ENCODE data around the gene PTPN5.
"Not testable (repeated sequence)": the region's sequence is repeated elsewhere in the genome, so short reads cannot be mapped to it uniquely, and the experiment has no call there.

Gene PTPN5

DNA sequence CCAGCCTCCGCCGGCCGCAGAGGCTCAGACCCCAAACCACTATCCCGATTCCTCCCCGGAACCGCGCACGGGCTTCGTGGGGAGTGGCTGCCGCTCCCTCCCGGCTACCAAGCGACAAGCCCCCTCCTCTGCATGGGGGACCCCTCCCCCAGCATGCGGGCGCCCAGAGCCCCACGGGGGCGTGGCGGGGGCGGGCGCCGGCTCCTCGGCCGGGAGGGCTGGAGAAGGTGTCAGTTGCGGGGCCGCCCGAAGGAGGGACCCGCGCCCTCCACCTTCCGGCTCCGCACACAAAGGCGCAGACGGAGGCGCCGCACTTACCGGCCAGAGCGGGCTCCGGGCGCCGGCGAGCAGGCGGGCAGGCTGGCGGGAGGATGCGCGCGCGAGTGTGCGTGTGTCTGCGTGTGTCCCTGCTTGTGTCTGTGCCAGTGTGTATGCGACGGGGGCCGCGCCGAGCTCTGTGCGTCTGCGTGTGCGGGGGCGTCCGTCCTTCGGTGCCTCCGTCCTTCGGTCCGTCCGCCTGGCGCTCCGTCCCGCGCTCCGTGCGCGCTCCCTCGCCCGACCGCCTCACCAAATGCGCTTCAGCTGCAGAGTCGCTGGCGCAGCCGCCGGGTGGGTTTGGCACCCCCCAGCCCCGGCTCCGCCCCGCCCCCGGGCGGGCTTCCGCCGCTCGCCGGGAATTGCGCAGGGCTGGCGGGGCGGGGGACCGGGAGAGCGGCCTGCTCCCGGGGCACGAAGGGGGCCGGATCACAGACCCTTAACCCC is at the start of gene PTPN5:
Gene PTPN5, minus strand, starts transcription at position 592 of the 762 bp plus-strand sequence. CDS start 19,840 bp downstream, outside the sequence.
- TF ChIP-seq, protein P1, sequence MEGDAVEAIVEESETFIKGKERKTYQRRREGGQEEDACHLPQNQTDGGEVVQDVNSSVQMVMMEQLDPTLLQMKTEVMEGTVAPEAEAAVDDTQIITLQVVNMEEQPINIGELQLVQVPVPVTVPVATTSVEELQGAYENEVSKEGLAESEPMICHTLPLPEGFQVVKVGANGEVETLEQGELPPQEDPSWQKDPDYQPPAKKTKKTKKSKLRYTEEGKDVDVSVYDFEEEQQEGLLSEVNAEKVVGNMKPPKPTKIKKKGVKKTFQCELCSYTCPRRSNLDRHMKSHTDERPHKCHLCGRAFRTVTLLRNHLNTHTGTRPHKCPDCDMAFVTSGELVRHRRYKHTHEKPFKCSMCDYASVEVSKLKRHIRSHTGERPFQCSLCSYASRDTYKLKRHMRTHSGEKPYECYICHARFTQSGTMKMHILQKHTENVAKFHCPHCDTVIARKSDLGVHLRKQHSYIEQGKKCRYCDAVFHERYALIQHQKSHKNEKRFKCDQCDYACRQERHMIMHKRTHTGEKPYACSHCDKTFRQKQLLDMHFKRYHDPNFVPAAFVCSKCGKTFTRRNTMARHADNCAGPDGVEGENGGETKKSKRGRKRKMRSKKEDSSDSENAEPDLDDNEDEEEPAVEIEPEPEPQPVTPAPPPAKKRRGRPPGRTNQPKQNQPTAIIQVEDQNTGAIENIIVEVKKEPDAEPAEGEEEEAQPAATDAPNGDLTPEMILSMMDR (IDR thresholded peaks at IDR 0.05; ENCODE audit: unreplicated experiment in 3 of 3) = no peak
- peak within 1 kb of the TSS; percentile 81 for H3K4me3 Mint-ChIP-seq

DNA sequence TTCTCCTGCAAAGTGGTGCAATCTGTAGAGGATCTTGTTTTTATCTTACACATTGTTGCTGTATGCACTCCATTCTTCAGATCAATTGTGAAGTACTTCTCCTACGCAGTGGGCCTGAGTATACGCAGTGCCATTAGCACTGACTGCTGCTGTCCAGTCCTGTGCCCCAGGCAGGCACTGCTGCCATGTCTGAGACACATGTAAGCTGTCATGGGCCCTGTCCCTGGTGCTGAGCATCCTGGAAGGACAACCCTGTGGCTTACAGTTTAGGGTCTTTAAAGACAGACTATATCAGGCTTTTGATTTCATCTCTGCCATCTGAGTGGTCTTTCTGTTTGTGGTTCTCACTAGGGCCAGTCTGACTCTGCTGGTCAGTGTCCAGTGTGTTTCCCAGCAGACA is 44.8 kb upstream of the PTPN5 start:
- Mint-ChIP-seq H3K27ac (no peak overlapping the region), H3K4me1 (no peaks in the 10 kb centered on the region), H3K4me3 (no peak overlapping the region), H3K36me3 (ENCODE audit: low read depth) (no peaks in the 10 kb centered on the region), H3K9me3 (peaks cover 3% of the 10 kb centered on the region), H3K27me3 (ENCODE audit: low read depth) (peaks cover 5% of the 10 kb centered on the region)
- TF ChIP-seq, protein P1 (IDR thresholded peaks at IDR 0.05; ENCODE audit: unreplicated experiment in 3 of 3) = no peak

More for the DNA sequence above, at the start of gene PTPN5:
- H3K27me3 Mint-ChIP-seq (ENCODE audit: low read depth) = peaks cover 84% of the 10 kb centered on the region
- no peak within 1 kb of the TSS for H3K27ac Mint-ChIP-seq
- H3K9me3 Mint-ChIP-seq = no peaks in the 10 kb centered on the region
- H3K4me1 Mint-ChIP-seq = no peaks in the 10 kb centered on the region
- no peaks in the 10 kb centered on the region for H3K36me3 Mint-ChIP-seq (ENCODE audit: low read depth)

DNA sequence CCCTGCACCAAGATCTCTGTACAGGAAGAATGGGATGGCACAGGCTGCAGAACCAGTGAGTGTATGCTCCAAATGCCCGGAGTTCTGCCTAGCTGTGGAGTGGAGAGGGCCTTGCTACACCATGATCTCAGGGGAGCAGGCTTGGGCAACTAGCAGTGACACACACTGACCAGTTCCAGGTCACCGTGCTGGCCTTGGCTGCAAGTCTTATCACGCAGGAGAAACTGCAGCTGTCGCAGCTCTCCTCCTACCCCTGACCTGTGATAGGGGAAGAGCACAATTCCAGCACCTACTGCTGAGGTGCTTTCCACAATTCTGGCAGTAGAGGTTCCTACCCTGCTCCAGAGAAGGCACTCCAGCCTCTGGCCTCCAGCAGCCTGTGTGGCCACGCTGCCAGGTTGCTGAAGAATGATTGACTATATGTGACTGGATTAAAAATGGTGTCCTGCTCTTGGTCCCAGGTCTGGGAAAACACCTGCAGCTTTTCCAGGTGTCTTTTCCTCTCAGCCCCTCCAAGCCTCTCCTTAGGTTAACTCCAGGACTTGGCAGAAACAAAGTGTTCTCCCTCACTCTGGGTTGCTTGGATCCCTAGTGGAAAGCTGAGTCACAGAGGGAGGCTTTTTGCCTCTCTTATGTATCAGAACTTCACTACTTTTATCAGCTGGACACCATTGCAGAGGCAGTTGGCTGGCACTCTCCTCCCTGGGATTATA is 43.3 kb upstream of the PTPN5 start:
- peaks cover 11% of the 10 kb centered on the region for H3K9me3 Mint-ChIP-seq
- H3K4me3 Mint-ChIP-seq = no peak overlapping the region
- no peaks in the 10 kb centered on the region for H3K36me3 Mint-ChIP-seq (ENCODE audit: low read depth)
- no peaks in the 10 kb centered on the region for H3K4me1 Mint-ChIP-seq
- H3K27ac Mint-ChIP-seq = no peak overlapping the region
- TF ChIP-seq, protein P1 (IDR thresholded peaks at IDR 0.05; ENCODE audit: unreplicated experiment in 3 of 3) = no peak
- peaks cover 12% of the 10 kb centered on the region for H3K27me3 Mint-ChIP-seq (ENCODE audit: low read depth)

DNA sequence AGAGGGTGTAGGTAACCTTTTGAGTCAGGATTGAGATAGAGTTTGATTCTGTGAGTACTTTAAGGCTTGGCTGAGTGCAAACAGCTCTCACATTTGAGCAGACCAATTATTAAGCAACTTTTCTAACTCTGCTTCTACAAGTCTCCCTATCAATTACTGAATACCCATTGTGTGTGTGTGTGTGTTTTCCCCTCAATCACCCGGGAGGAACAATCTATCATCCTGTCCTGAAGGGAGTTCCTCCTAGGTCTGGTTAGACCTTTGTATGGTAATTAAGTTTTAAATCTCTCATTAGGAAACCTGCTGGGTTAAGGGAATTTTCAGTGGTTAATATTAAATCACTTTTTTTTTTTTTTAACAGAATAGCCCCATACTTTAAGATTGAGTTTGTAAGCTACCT is 28.6 kb upstream of the PTPN5 start:
- H3K4me1 Mint-ChIP-seq; H3K4me3 Mint-ChIP-seq; H3K36me3 Mint-ChIP-seq (ENCODE audit: low read depth); H3K9me3 Mint-ChIP-seq: not testable (repeated sequence)
- Mint-ChIP-seq H3K27me3 (ENCODE audit: low read depth) (peaks cover 14% of the 10 kb centered on the region), H3K27ac (peak overlapping the region in 1 of 3 experiments; percentile 21)

DNA sequence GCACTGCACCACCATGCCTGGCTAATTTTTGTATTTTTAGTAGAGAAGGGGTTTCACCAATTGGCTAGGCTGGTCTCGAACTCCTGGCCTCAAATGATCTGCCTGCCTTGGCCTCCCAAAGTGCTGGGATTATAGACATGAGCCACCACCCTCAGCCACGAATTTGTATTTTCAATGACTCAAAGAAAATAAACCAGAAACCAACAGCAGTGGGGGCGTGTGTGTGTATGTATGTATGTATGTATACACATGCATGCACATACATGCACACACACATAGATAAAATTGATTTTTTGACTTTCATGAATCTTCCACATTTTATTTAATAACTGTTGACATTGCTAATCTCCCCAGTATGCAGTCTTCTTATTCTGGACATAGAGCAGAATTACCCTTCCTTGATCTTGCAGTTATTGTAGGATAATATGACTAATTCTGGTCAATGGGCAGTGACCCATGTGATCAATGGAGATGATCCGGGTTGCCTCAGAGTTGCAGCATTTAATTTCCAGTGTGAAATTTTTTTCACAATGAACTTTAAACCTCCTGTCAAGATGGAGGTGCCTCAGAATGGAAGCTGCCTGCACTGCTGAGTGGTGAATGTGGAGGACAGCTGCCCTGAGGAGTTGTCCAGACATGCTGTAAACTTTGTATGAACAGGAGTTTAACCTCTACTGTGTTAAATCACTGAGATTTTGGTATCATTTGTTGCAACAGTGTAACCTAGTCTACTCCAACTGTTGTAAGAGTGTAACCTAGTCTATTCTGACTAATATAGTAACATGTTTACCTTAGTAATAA is 12.8 kb upstream of the PTPN5 start:
- Mint-ChIP-seq H3K4me1 (no peaks in the 10 kb centered on the region), H3K4me3 (no peak overlapping the region), H3K9me3 (no peaks in the 10 kb centered on the region), H3K36me3 (ENCODE audit: low read depth) (no peaks in the 10 kb centered on the region), H3K27me3 (ENCODE audit: low read depth) (peaks cover 54% of the 10 kb centered on the region), H3K27ac (no peak overlapping the region)
- TF ChIP-seq, protein P1 (IDR thresholded peaks at IDR 0.05; ENCODE audit: unreplicated experiment in 3 of 3) = no peak

Measured in nephron (organoid).